Measurements from ENCODE around the gene PDE4D.

GRCh38 chr5:59830536-59831200 lies 62.9 kb downstream of the PDE4D start:
- TF ChIP-seq CTCF (conservative IDR thresholded peaks at IDR 0.05 in 1 of 2, IDR thresholded peaks at IDR 0.05 in 1 of 2; ENCODE audit: extremely low read depth in 1 of 2, insufficient read depth in 1 of 2, low read depth in 1 of 2, low read length in 2 of 2) (no peak), EZH2 (IDR thresholded peaks at IDR 0.05; ENCODE audit: borderline replicate concordance, low read length) (no peak)
